Measurements from ENCODE around the gene DDX5.

The DDX5 gene

GRCh38 chr17:64506201-64506575 is at the start of gene DDX5:
DDX5 (minus strand) TSS chr17:64506289; CDS start chr17:64506119, 170 bp downstream.
- H3K27me3 ChIP-seq (ENCODE audit: insufficient read depth, low read length, poor library complexity, severe bottlenecking) = peaks cover 10% of the 10 kb centered on the region
- H4K20me1 ChIP-seq (ENCODE audit: insufficient read depth, low read length, poor library complexity, severe bottlenecking) = peaks cover 72% of the 10 kb centered on the region

DNA sequence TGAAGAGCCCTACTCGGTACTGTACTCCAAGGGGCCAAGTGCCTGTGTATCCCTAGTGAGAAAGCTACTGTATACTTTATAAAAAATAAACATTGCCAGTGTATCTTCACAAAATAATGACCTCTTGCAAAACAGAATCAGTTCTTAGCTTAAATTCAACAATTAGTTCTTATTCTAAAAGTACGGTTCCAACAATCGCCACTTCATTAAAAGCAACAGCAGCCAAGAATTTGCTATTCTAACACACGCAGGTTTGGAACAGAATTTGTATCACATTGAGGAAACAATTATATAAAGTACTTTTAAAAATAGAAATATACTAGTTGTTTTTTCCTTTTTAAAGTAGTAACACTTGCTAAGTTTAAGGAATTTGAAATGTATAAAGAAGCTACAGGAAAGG is 49.2 kb upstream of the DDX5 start:
- no peaks in the 10 kb centered on the region for H4K20me1 ChIP-seq (ENCODE audit: insufficient read depth, low read length, poor library complexity, severe bottlenecking)
- no peak overlapping the region for H3K9ac ChIP-seq (ENCODE audit: low read depth, low read length, poor library complexity, severe bottlenecking)
- no peaks in the 10 kb centered on the region for H3K4me1 ChIP-seq (ENCODE audit: insufficient read depth, low read length, poor library complexity, severe bottlenecking)
- H3F3A ChIP-seq (ENCODE audit: low read depth) = no peaks in the 10 kb centered on the region
- peaks cover 80% of the 10 kb centered on the region for H3K36me3 ChIP-seq (ENCODE audit: insufficient read depth, low read length)
- no peak overlapping the region for H3K4me3 ChIP-seq (ENCODE audit: low read length, poor library complexity, severe bottlenecking)
- H2AFZ ChIP-seq (ENCODE audit: low read length) = no peak overlapping the region
- no peak for TF ChIP-seq EZH2phosphoT487 (IDR thresholded peaks at IDR 0.05; ENCODE audit: borderline replicate concordance)
- TF ChIP-seq, protein P1, sequence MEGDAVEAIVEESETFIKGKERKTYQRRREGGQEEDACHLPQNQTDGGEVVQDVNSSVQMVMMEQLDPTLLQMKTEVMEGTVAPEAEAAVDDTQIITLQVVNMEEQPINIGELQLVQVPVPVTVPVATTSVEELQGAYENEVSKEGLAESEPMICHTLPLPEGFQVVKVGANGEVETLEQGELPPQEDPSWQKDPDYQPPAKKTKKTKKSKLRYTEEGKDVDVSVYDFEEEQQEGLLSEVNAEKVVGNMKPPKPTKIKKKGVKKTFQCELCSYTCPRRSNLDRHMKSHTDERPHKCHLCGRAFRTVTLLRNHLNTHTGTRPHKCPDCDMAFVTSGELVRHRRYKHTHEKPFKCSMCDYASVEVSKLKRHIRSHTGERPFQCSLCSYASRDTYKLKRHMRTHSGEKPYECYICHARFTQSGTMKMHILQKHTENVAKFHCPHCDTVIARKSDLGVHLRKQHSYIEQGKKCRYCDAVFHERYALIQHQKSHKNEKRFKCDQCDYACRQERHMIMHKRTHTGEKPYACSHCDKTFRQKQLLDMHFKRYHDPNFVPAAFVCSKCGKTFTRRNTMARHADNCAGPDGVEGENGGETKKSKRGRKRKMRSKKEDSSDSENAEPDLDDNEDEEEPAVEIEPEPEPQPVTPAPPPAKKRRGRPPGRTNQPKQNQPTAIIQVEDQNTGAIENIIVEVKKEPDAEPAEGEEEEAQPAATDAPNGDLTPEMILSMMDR (conservative IDR thresholded peaks at IDR 0.05; ENCODE audit: low read length) = no peak
- no peaks in the 10 kb centered on the region for H3K9me3 ChIP-seq (ENCODE audit: insufficient read depth, low read depth, low read length)
- no peaks in the 10 kb centered on the region for H3K9me2 ChIP-seq (replicated peaks; ENCODE audit: low read depth, low read length)
- no peaks in the 10 kb centered on the region for H3K27me3 ChIP-seq (ENCODE audit: insufficient read depth, low read length, poor library complexity, severe bottlenecking)
- H3K79me2 ChIP-seq (ENCODE audit: insufficient read depth, low read length) = no peaks in the 10 kb centered on the region
- no peak overlapping the region for H3K4me2 ChIP-seq (ENCODE audit: low read depth, low read length, poor library complexity, severe bottlenecking)

More at GRCh38 chr17:64506201-64506575, at the start of gene DDX5:
- H3K4me1 ChIP-seq (ENCODE audit: insufficient read depth, low read length, poor library complexity, severe bottlenecking) = peaks cover 45% of the 10 kb centered on the region
- peak within 1 kb of the TSS; percentile 99 for H3K9ac ChIP-seq (ENCODE audit: low read depth, low read length, poor library complexity, severe bottlenecking)
- TF ChIP-seq, protein P1 (conservative IDR thresholded peaks at IDR 0.05; ENCODE audit: low read length) = no peak
- TF ChIP-seq EZH2phosphoT487 (IDR thresholded peaks at IDR 0.05; ENCODE audit: borderline replicate concordance) = no peak
- peaks cover 91% of the 10 kb centered on the region for H3K79me2 ChIP-seq (ENCODE audit: insufficient read depth, low read length)
- peak within 1 kb of the TSS; percentile 98 for H3K4me2 ChIP-seq (ENCODE audit: low read depth, low read length, poor library complexity, severe bottlenecking)
- peaks cover 6% of the 10 kb centered on the region; the same call in 1 of the 2 replicates for H3F3A ChIP-seq (ENCODE audit: low read depth)
- H2AFZ ChIP-seq (ENCODE audit: low read length) = peak within 1 kb of the TSS; percentile 71
- no peaks in the 10 kb centered on the region for H3K9me3 ChIP-seq (ENCODE audit: insufficient read depth, low read depth, low read length)
- H3K4me3 ChIP-seq (ENCODE audit: low read length, poor library complexity, severe bottlenecking) = peak within 1 kb of the TSS; percentile 99
- no peaks in the 10 kb centered on the region for H3K9me2 ChIP-seq (replicated peaks; ENCODE audit: low read depth, low read length)
- H3K36me3 ChIP-seq (ENCODE audit: insufficient read depth, low read length) = peaks cover 48% of the 10 kb centered on the region

GRCh38 chr17:64554028-64554637 is 48.0 kb upstream of the DDX5 start:
- H3K9ac ChIP-seq (ENCODE audit: low read depth, low read length, poor library complexity, severe bottlenecking) = no peak overlapping the region
- H3K27me3 ChIP-seq (ENCODE audit: insufficient read depth, low read length, poor library complexity, severe bottlenecking) = no peaks in the 10 kb centered on the region
- H3K36me3 ChIP-seq (ENCODE audit: insufficient read depth, low read length) = peaks cover 89% of the 10 kb centered on the region
- no peaks in the 10 kb centered on the region for H3F3A ChIP-seq (ENCODE audit: low read depth)
- no peak overlapping the region for H3K4me3 ChIP-seq (ENCODE audit: low read length, poor library complexity, severe bottlenecking)
- H3K4me2 ChIP-seq (ENCODE audit: low read depth, low read length, poor library complexity, severe bottlenecking) = no peak overlapping the region
- no peaks in the 10 kb centered on the region for H3K9me3 ChIP-seq (ENCODE audit: insufficient read depth, low read depth, low read length)
- no peaks in the 10 kb centered on the region for H3K79me2 ChIP-seq (ENCODE audit: insufficient read depth, low read length)
- no peak overlapping the region for H2AFZ ChIP-seq (ENCODE audit: low read length)
- TF ChIP-seq, protein P1 (conservative IDR thresholded peaks at IDR 0.05; ENCODE audit: low read length) = no peak
- TF ChIP-seq EZH2phosphoT487 (IDR thresholded peaks at IDR 0.05; ENCODE audit: borderline replicate concordance) = no peak
- H3K9me2 ChIP-seq (replicated peaks; ENCODE audit: low read depth, low read length) = no peaks in the 10 kb centered on the region
- H4K20me1 ChIP-seq (ENCODE audit: insufficient read depth, low read length, poor library complexity, severe bottlenecking) = no peaks in the 10 kb centered on the region
- H3K4me1 ChIP-seq (ENCODE audit: insufficient read depth, low read length, poor library complexity, severe bottlenecking) = no peaks in the 10 kb centered on the region
